HepG2 (cell line): ENCODE data around the gene DTYMK. TPM values are rescaled to one million over a fixed set of nuclear protein-coding genes. Genes with fewer than 3 reads are reported as not detected.

Experiments
- ATAC-seq: fragments of 200-7000 bp; cut with Tn5 transposase; 3 replicates; pipeline ENCODE4 v1.9.1; 2020; ENCODE audit warnings: mild to moderate bottlenecking, moderate library complexity
- BruUV-seq: library from RNA; stranded (reverse); fragments of 400-500 nt; replicated peaks from 2 replicates; lab custom pipeline; 2021; lab: Mats Ljungman, UMichigan
- CTCF ChIA-PET: fragments of 300-600 bp; formaldehyde crosslinking; extraction: SDS; loops from one replicate; lab custom pipeline; 2021; ENCODE audit warnings: low total read pairs, inconsistent platforms, low intra/inter-chr PET ratio; lab: Yijun Ruan, JAX
- POLR2A ChIA-PET: fragments of 350-600 bp; sonication (Branson Sonifier 250); formaldehyde crosslinking; loops from one replicate; lab custom pipeline; 2020; ENCODE audit warnings: antibody characterized with exemption, inconsistent platforms; lab: Yijun Ruan, JAX
- DNase-seq: peaks from one replicate; pipeline ENCODE4 v3.0.0-alpha.2; 2015; ENCODE audit warnings: low spot score
- FAIRE-seq: peaks from 3 replicates; lab custom pipeline; 2011; peaks lifted over from hg19 to GRCh38; lab: Jason Lieb, UNC
- H2AFZ ChIP-seq: one replicate; pipeline ENCODE4 v1.6.1; 2011; ENCODE audit warnings: low read length, inconsistent platforms
- H3K27ac ChIP-seq: fragments of 300-600 bp; 3 replicates; pipeline ENCODE4 v1.8.0; 2011; ENCODE audit warnings: mixed run types, mild to moderate bottlenecking, mixed read lengths, low read length, inconsistent platforms; ENCODE audit not compliant: insufficient read depth; ENCODE audit errors: extremely low read length
- H3K27me3 ChIP-seq, 2 experiments: fragments of 200-600 bp in 1 of 2; 2 replicates in 1 of 2; 3 replicates in 1 of 2; pipeline versions ENCODE4 v1.6.0 to v1.8.0; 2011; ENCODE audit warnings: low read length in 2 of 2, mild to moderate bottlenecking in 2 of 2, moderate library complexity in 2 of 2, inconsistent platforms in 1 of 2; ENCODE audit not compliant: insufficient read depth in 2 of 2, control insufficient read depth in 1 of 2
- H3K36me3 ChIP-seq, 2 experiments: fragments of 200-600 bp in 1 of 2; replicated peaks in 1 of 2; 2 replicates in 1 of 2; 3 replicates in 1 of 2; pipeline versions ENCODE4 v1.5.1 to v1.8.0; 2011; ENCODE audit warnings: low read length in 2 of 2, inconsistent platforms in 1 of 2; ENCODE audit not compliant: insufficient read depth in 2 of 2, control insufficient read depth in 1 of 2
- H3K4me1 ChIP-seq: 2 replicates; pipeline ENCODE4 v1.5.1; 2012; ENCODE audit warnings: low read length, inconsistent platforms; ENCODE audit not compliant: insufficient read depth
- H3K4me2 ChIP-seq: 2 replicates; pipeline ENCODE4 v1.6.0; 2011; ENCODE audit warnings: low read depth, low read length, inconsistent platforms
- H3K4me3 ChIP-seq, 3 experiments: fragments of 200-600 bp in 1 of 3; sonication (generic), shearing (Covaris generic) in 1 of 3; replicated peaks in 1 of 3; 2 replicates each; pipeline ENCODE4 v1.5.1; 2011 to 2016; ENCODE audit warnings: low read length in 3 of 3, inconsistent platforms in 2 of 3, low read depth in 2 of 3, mild to moderate bottlenecking in 2 of 3, control low read depth in 1 of 3, mixed read lengths in 1 of 3; ENCODE audit not compliant: insufficient read depth in 1 of 3
- H3K79me2 ChIP-seq: one replicate; pipeline ENCODE4 v1.6.1; 2011; ENCODE audit warnings: low read length, inconsistent platforms; ENCODE audit not compliant: insufficient read depth
- H3K9ac ChIP-seq: 2 replicates; pipeline ENCODE4 v1.6.0; 2011; ENCODE audit warnings: mild to moderate bottlenecking, low read depth, low read length, inconsistent platforms; ENCODE audit not compliant: insufficient read depth
- H3K9me3 ChIP-seq: 2 replicates; pipeline ENCODE4 v1.5.1; 2012; ENCODE audit warnings: mild to moderate bottlenecking, low read length
- H4K20me1 ChIP-seq: 2 replicates; pipeline ENCODE4 v1.6.0; 2011; ENCODE audit warnings: inconsistent platforms, mild to moderate bottlenecking, low read length, moderate library complexity; ENCODE audit not compliant: insufficient read depth
- FOSL1 ChIP-seq: sonication (generic); formaldehyde crosslinking; IDR thresholded peaks from 2 replicates; pipeline ENCODE4 v1.9.0; 2021; ENCODE audit warnings: missing genetic modification reagents, borderline replicate concordance
- KDM5A ChIP-seq: fragments of 200-600 bp; sonication (generic); IDR thresholded peaks from 2 replicates; pipeline ENCODE4 v1.7.0; 2018; ENCODE audit warnings: antibody characterized with exemption, mild to moderate bottlenecking, low read length, borderline replicate concordance
- MAFF ChIP-seq: IDR thresholded peaks from 2 replicates; pipeline ENCODE4 v1.6.1; 2011; ENCODE audit warnings: low read depth, low read length, improper control_type of control experiment
- MAFK ChIP-seq, 2 experiments: IDR thresholded peaks in 1 of 2; conservative IDR thresholded peaks in 1 of 2; 2 replicates each; pipeline ENCODE4 v1.6.1; 2011; ENCODE audit warnings: improper control_type of control experiment in 2 of 2, low read length in 2 of 2
- NCOA5 ChIP-seq: sonication (generic); formaldehyde crosslinking; IDR thresholded peaks from 2 replicates; pipeline ENCODE4 v1.4.0; 2020; ENCODE audit warnings: missing genetic modification reagents
- PHF8 ChIP-seq: sonication (generic); formaldehyde crosslinking; IDR thresholded peaks from 2 replicates; pipeline ENCODE4 v1.5.0; 2020; ENCODE audit warnings: missing genetic modification reagents
- ZNF331 ChIP-seq: sonication (generic); formaldehyde crosslinking; IDR thresholded peaks from 2 replicates; pipeline ENCODE4 v1.4.0; 2020; ENCODE audit warnings: missing genetic modification reagents
- WGBS: methylation state at CpG from one replicate; pipeline ENCODE4 v1.1.6; 2017; ENCODE audit warnings: low lambda C conversion rate; 5-methylcytosine and 5-hydroxymethylcytosine counted together
- in situ Hi-C: cut with HindIII; loops from 2 replicates; pipeline ENCODE4 v1.10.0; 2017; ENCODE audit warnings: low pct_unique_long_range_greater_than_20kb; ENCODE audit not compliant: extremely low pct_ligation_motif_present
- intact Hi-C: fragments of 100-400 bp; cut with micrococcal nuclease; formaldehyde crosslinking; loops from one replicate; pipeline ENCODE4 v1.10.0; 2022; ENCODE audit not compliant: unreplicated experiment
- polyA plus RNA-seq, 8 experiments: library from polyadenylated mRNA; depleted of rRNA in 3 of 8; stranded (reverse) in 7 of 8; unstranded in 1 of 8; fragments of >200 nt; fragmentation: Illumina TruSeq in 4 of 8; extraction: Trizol in 4 of 8; gene quantifications; 2 replicates each; pipeline versions ENCODE4 v1.2.1 to v1.2.3, GENCODE V29; 2011 to 2016; ENCODE audit warnings: low read depth in 4 of 8, missing spikeins in 1 of 8, mixed read lengths in 1 of 8; ENCODE audit not compliant: insufficient read depth in 1 of 8
- total RNA-seq, 5 experiments: library from RNA; depleted of rRNA; stranded (reverse); fragments of >200 nt; fragmentation: Illumina TruSeq; extraction: Trizol; gene quantifications; 2 replicates each; pipeline ENCODE4 v1.2.3, GENCODE V29; 2016; ENCODE audit warnings: low read depth in 1 of 5
- TF ChIP-seq, protein P1 (sequence below): sonication (generic); formaldehyde crosslinking; conservative IDR thresholded peaks from 2 replicates; pipeline ENCODE4 v1.4.0; 2020; ENCODE audit warnings: mild to moderate bottlenecking, missing genetic modification reagents, moderate library complexity
- TF ChIP-seq, protein P2 (sequence below): sonication (generic); formaldehyde crosslinking; IDR thresholded peaks from 2 replicates; pipeline ENCODE4 v1.5.1; 2020; ENCODE audit warnings: missing genetic modification reagents, mild to moderate bottlenecking, borderline replicate concordance
- TF ChIP-seq, protein P3 (sequence below): sonication (generic); formaldehyde crosslinking; IDR thresholded peaks from 2 replicates; pipeline ENCODE4 v1.8.0; 2022; ENCODE audit warnings: missing genetic modification reagents, mild to moderate bottlenecking, inconsistent platforms, borderline replicate concordance

DTYMK gene
- total and polyA plus RNA-seq, 2 of the 13 experiments (the other 11 are each of a cell fraction or from before 2014, with no cell fraction given), result 57.5 to 134 TPM

DNA sequence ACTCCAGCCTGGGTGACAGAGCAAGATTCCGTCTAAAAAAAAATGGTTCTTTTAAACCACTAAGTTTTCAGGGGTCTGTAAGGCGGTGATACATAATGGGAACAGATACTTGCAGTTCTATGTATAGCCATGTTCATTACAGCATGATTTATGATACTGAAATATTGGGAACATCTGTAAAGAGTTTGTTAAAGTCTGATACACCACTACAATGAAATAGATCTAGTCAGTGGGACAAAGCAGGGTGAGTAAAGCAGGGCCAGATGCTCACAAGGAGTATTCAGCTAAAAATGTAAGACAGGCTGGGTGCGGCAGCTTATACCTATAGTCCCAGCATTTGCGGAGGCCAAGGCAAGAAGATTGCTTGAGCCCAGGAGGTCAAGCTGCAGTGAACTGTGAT, 9.0 kb upstream of the DTYMK start:
- no peak overlapping the region for H3K9ac ChIP-seq
- no peak overlapping the region for H2AFZ ChIP-seq
- CTCF ChIA-PET, result no interaction called here
- no peaks in the 10 kb centered on the region for H3K27me3 ChIP-seq
- in situ Hi-C loops, result no loop called here
- no peak for TF ChIP-seq FOSL1 (CRISPR knock-in tag)
- TF ChIP-seq ZNF331 (CRISPR knock-in tag), result no peak
- no peak for TF ChIP-seq KDM5A
- intact Hi-C loops, result no loop called here
- H3K4me1 ChIP-seq, result peaks cover 16% of the 10 kb centered on the region
- H4K20me1 ChIP-seq, result no peaks in the 10 kb centered on the region
- H3K36me3 ChIP-seq, result peaks cover 5 to 25% of the 10 kb centered on the region in 2 experiments
- WGBS, result 98% methylated on average over 4 of the region's 4 CpGs
- no peaks in the 10 kb centered on the region for H3K9me3 ChIP-seq
- H3K27ac ChIP-seq, result no peak overlapping the region
- H3K4me3 ChIP-seq, result no peak overlapping the region
- FAIRE-seq (no peak), ATAC-seq (no peak), DNase-seq (no peak)
- POLR2A ChIA-PET, result interaction anchor here (2.0 kb wide), 1 partner anchor 9 kb away, joined by 10 read pairs; the partner anchor contains the start of gene DTYMK
- no peak overlapping the region for H3K4me2 ChIP-seq
- TSS peak; percentile 22 for BruUV-seq
- H3K79me2 ChIP-seq, result peaks cover 2% of the 10 kb centered on the region

DNA sequence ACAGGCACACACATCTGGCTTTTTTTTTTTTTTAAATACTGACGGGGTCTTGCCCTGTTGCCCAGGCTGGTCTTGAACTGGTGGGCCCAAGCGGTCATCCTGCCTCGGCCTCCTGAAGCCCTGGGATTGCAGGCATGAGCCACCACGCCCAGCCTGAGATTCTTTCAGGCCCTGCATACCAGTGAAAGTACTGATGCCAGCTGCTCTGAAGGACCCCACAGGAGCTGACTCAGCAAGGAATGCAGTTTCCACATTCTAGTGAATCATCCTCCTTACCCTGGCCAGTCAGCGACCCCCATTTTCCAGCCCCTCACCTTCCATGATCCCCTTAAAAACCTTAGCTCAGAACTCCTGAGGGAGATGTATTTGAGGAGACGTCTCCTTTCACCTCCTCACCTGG, 5.8 kb upstream of the DTYMK start:
- in situ Hi-C loops (no loop called here), intact Hi-C loops (no loop called here)
- Histone ChIP-seq H3K36me3 (peaks cover 13 to 34% of the 10 kb centered on the region in 2 experiments), H4K20me1 (no peaks in the 10 kb centered on the region), H3K79me2 (peaks cover 11% of the 10 kb centered on the region), H2AFZ (no peak overlapping the region), H3K4me3 (no peak overlapping the region), H3K27me3 (no peaks in the 10 kb centered on the region), H3K4me2 (no peak overlapping the region), H3K27ac (no peak overlapping the region), H3K4me1 (peaks cover 23% of the 10 kb centered on the region), H3K9ac (no peak overlapping the region), H3K9me3 (no peaks in the 10 kb centered on the region)
- WGBS, result 98% methylated on average over 6 of the region's 6 CpGs
- ChIA-PET POLR2A (interaction anchor here (8.6 kb wide), 1 partner anchor 8 kb away, joined by 234 read pairs; the partner anchor contains the start of gene ING5), CTCF (no interaction called here)
- no TSS peak for BruUV-seq
- FAIRE-seq (no peak), DNase-seq (no peak), ATAC-seq (no peak)
- peak; percentile 83 for TF ChIP-seq MAFF
- TF ChIP-seq, protein P1, sequence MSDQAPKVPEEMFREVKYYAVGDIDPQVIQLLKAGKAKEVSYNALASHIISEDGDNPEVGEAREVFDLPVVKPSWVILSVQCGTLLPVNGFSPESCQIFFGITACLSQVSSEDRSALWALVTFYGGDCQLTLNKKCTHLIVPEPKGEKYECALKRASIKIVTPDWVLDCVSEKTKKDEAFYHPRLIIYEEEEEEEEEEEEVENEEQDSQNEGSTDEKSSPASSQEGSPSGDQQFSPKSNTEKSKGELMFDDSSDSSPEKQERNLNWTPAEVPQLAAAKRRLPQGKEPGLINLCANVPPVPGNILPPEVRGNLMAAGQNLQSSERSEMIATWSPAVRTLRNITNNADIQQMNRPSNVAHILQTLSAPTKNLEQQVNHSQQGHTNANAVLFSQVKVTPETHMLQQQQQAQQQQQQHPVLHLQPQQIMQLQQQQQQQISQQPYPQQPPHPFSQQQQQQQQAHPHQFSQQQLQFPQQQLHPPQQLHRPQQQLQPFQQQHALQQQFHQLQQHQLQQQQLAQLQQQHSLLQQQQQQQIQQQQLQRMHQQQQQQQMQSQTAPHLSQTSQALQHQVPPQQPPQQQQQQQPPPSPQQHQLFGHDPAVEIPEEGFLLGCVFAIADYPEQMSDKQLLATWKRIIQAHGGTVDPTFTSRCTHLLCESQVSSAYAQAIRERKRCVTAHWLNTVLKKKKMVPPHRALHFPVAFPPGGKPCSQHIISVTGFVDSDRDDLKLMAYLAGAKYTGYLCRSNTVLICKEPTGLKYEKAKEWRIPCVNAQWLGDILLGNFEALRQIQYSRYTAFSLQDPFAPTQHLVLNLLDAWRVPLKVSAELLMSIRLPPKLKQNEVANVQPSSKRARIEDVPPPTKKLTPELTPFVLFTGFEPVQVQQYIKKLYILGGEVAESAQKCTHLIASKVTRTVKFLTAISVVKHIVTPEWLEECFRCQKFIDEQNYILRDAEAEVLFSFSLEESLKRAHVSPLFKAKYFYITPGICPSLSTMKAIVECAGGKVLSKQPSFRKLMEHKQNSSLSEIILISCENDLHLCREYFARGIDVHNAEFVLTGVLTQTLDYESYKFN, result no peak
- TF ChIP-seq NCOA5 (CRISPR knock-in tag), result no peak
- TF ChIP-seq MAFK (conservative IDR thresholded peaks at IDR 0.05 in 1 of 2, IDR thresholded peaks at IDR 0.05 in 1 of 2; ENCODE audit: low read length in 2 of 2), result peak; percentile 84 to 90
- TF ChIP-seq PHF8 (CRISPR knock-in tag), result no peak
- TF ChIP-seq, protein P2, sequence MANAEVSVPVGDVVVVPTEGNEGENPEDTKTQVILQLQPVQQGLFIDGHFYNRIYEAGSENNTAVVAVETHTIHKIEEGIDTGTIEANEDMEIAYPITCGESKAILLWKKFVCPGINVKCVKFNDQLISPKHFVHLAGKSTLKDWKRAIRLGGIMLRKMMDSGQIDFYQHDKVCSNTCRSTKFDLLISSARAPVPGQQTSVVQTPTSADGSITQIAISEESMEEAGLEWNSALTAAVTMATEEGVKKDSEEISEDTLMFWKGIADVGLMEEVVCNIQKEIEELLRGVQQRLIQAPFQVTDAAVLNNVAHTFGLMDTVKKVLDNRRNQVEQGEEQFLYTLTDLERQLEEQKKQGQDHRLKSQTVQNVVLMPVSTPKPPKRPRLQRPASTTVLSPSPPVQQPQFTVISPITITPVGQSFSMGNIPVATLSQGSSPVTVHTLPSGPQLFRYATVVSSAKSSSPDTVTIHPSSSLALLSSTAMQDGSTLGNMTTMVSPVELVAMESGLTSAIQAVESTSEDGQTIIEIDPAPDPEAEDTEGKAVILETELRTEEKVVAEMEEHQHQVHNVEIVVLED (CRISPR knock-in tag), result no peak
- TF ChIP-seq, protein P3, sequence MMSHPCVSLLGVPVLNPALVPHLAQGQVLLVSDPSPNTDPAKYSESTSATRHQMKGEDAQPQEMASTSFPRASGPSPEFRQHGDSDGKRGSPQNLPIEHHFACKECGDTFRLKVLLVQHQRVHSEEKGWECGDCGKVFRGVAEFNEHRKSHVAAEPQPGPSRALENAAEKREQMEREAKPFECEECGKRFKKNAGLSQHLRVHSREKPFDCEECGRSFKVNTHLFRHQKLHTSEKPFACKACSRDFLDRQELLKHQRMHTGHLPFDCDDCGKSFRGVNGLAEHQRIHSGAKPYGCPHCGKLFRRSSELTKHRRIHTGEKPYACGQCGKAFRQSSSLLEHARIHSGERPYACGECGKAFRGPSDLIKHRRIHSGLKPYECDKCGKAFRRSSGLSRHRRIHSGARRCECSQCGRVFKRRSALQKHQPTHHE (CRISPR knock-in tag), result no peak
